WTC11 (cell line): ENCODE results near the gene ACTL7A. TPM values are rescaled to one million over a fixed set of nuclear protein-coding genes. Genes with fewer than 3 reads are reported as not detected.

ENCODE experiments used
- ATAC-seq: fragments of 200-7000 bp; cut with Tn5 transposase; 2 replicates; pipeline ENCODE4 v1.10.0; 2021; ENCODE audit warnings: mild to moderate bottlenecking, moderate library complexity
- CTCF ChIA-PET: fragments of 300-600 bp; sonication (Branson Sonifier 250); formaldehyde crosslinking; loops from one replicate; lab custom pipeline; 2021; ENCODE audit warnings: antibody characterized with exemption; lab: Charles Lee
- POLR2A ChIA-PET: fragments of 350-600 bp; sonication (Branson Sonifier 250); formaldehyde crosslinking; loops from one replicate; lab custom pipeline; 2021; ENCODE audit warnings: antibody characterized with exemption; lab: Charles Lee
- DNase-seq: peaks from one replicate; pipeline ENCODE4 v3.0.0; 2021; ENCODE audit warnings: low spot score
- H3K27ac Mint-ChIP-seq: 2 replicates; pipeline ENCODE4 v1.8.0; 2021; ENCODE audit warnings: mixed read lengths
- H3K27me3 Mint-ChIP-seq: 2 replicates; pipeline ENCODE4 v1.8.0; 2021; ENCODE audit warnings: low read depth, mild to moderate bottlenecking, moderate library complexity, mixed read lengths
- H3K36me3 Mint-ChIP-seq: 2 replicates; pipeline ENCODE4 v1.8.0; 2021; ENCODE audit warnings: mixed read lengths
- H3K4me1 Mint-ChIP-seq: 2 replicates; pipeline ENCODE4 v1.8.0; 2022; ENCODE audit warnings: mixed read lengths
- H3K4me3 Mint-ChIP-seq: 2 replicates; pipeline ENCODE4 v1.8.0; 2021; ENCODE audit warnings: mild to moderate bottlenecking, moderate library complexity, mixed read lengths
- H3K9me3 Mint-ChIP-seq: 2 replicates; pipeline ENCODE4 v1.8.0; 2021; ENCODE audit warnings: mixed read lengths
- HMGA2 ChIP-seq: fragments of 250-450 bp; sonication (Bioruptor Pico); IDR thresholded peaks from 2 replicates; pipeline ENCODE4 v1.4.0; 2021; ENCODE audit warnings: mild to moderate bottlenecking, moderate library complexity
- MYBL2 ChIP-seq: sonication (generic); formaldehyde crosslinking; IDR thresholded peaks from 2 replicates; pipeline ENCODE4 v1.8.1; 2023; ENCODE audit warnings: mild to moderate bottlenecking, moderate library complexity, missing genetic modification reagents
- NFE2L1 ChIP-seq: sonication (generic); formaldehyde crosslinking; IDR thresholded peaks from 2 replicates; pipeline ENCODE4 v1.8.1; 2023; ENCODE audit warnings: missing genetic modification reagents
- RORB ChIP-seq: fragments of 250-450 bp; sonication (Bioruptor Pico); IDR thresholded peaks from 2 replicates; pipeline ENCODE4 v1.9.0; 2021; ENCODE audit warnings: mild to moderate bottlenecking
- TCF7 ChIP-seq: sonication (generic); formaldehyde crosslinking; IDR thresholded peaks from 2 replicates; pipeline ENCODE4 v1.8.0; 2022; ENCODE audit warnings: mild to moderate bottlenecking, low read depth, missing genetic modification reagents, moderate library complexity
- total RNA-seq: library from RNA; stranded (reverse); gene quantifications from 3 replicates; pipeline ENCODE4 v1.2.3, GENCODE V29; 2021
- TF ChIP-seq, protein P1 (sequence below): fragments of 250-450 bp; sonication (Bioruptor Pico); IDR thresholded peaks from 2 replicates; pipeline ENCODE4 v1.9.0; 2021; ENCODE audit warnings: mild to moderate bottlenecking
- TF ChIP-seq, protein P2 (sequence below): sonication (generic); formaldehyde crosslinking; IDR thresholded peaks from 2 replicates; pipeline ENCODE4 v1.8.1; 2023; ENCODE audit warnings: mild to moderate bottlenecking, missing genetic modification reagents
- TF ChIP-seq, protein P3 (sequence below): sonication (generic); formaldehyde crosslinking; IDR thresholded peaks from 2 replicates; pipeline ENCODE4 v1.8.0; 2023; ENCODE audit warnings: missing genetic modification reagents
- TF ChIP-seq, protein P4 (sequence below): sonication (generic); formaldehyde crosslinking; IDR thresholded peaks from 2 replicates; pipeline ENCODE4 v1.8.0; 2022; ENCODE audit warnings: mild to moderate bottlenecking, missing genetic modification reagents
- TF ChIP-seq, protein P5 (sequence below): fragments of 250-450 bp; sonication (Bioruptor Pico); IDR thresholded peaks from 2 replicates; pipeline ENCODE4 v1.8.0; 2021; ENCODE audit warnings: mild to moderate bottlenecking
- TF ChIP-seq, protein P6 (sequence below): sonication (generic); formaldehyde crosslinking; IDR thresholded peaks from 2 replicates; pipeline ENCODE4 v1.8.0; 2023; ENCODE audit warnings: missing genetic modification reagents, mild to moderate bottlenecking, borderline replicate concordance
- TF ChIP-seq, protein P7 (sequence below): sonication (generic); formaldehyde crosslinking; IDR thresholded peaks from 2 replicates; pipeline ENCODE4 v1.8.1; 2023; ENCODE audit warnings: mild to moderate bottlenecking, missing genetic modification reagents
- TF ChIP-seq, protein P8 (sequence below): sonication (generic); formaldehyde crosslinking; IDR thresholded peaks from 2 replicates; pipeline ENCODE4 v1.8.1; 2023; ENCODE audit warnings: mild to moderate bottlenecking, missing genetic modification reagents, moderate library complexity
- TF ChIP-seq, protein P9 (sequence below): fragments of 250-450 bp; sonication (Bioruptor Pico); conservative IDR thresholded peaks from 2 replicates; pipeline ENCODE4 v1.9.0; 2021; ENCODE audit warnings: mild to moderate bottlenecking

The ACTL7A gene
- total RNA-seq, 1 experiment from 2014 or later = not detected

DNA sequence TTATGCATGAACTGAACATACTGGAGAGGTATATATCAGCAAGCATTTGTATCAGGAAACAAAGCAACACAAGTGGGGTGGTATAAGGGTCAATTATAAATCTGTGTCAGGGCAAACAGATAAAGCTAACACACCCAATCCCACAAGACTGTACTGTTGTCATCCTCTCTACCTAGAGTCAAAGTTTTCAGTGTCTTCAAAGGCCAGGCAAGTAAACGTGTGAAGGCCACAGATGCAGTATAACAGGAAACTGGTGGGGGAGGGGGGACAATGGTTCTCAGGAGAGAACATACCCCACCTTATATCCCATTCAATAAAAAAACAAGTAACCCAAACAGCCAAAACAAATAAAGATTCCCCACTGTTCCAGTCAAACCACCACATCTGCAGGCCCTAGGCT lies 49.8 kb downstream of the ACTL7A start:
- Mint-ChIP-seq H3K27ac (peak overlapping the region; percentile 32; the same call in 1 of the 2 replicates), H3K36me3 (peaks cover 43% of the 10 kb centered on the region), H3K9me3 (no peaks in the 10 kb centered on the region), H3K4me3 (no peak overlapping the region), H3K4me1 (no peaks in the 10 kb centered on the region), H3K27me3 (no peaks in the 10 kb centered on the region)
- ChIA-PET POLR2A (no interaction called here), CTCF (no interaction called here)
- DNase-seq (no peak), ATAC-seq (no peak)
- TF ChIP-seq, protein P1, sequence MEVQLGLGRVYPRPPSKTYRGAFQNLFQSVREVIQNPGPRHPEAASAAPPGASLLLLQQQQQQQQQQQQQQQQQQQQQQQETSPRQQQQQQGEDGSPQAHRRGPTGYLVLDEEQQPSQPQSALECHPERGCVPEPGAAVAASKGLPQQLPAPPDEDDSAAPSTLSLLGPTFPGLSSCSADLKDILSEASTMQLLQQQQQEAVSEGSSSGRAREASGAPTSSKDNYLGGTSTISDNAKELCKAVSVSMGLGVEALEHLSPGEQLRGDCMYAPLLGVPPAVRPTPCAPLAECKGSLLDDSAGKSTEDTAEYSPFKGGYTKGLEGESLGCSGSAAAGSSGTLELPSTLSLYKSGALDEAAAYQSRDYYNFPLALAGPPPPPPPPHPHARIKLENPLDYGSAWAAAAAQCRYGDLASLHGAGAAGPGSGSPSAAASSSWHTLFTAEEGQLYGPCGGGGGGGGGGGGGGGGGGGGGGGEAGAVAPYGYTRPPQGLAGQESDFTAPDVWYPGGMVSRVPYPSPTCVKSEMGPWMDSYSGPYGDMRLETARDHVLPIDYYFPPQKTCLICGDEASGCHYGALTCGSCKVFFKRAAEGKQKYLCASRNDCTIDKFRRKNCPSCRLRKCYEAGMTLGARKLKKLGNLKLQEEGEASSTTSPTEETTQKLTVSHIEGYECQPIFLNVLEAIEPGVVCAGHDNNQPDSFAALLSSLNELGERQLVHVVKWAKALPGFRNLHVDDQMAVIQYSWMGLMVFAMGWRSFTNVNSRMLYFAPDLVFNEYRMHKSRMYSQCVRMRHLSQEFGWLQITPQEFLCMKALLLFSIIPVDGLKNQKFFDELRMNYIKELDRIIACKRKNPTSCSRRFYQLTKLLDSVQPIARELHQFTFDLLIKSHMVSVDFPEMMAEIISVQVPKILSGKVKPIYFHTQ (CRISPR knock-in tag) = no peak
- TF ChIP-seq, protein P2, sequence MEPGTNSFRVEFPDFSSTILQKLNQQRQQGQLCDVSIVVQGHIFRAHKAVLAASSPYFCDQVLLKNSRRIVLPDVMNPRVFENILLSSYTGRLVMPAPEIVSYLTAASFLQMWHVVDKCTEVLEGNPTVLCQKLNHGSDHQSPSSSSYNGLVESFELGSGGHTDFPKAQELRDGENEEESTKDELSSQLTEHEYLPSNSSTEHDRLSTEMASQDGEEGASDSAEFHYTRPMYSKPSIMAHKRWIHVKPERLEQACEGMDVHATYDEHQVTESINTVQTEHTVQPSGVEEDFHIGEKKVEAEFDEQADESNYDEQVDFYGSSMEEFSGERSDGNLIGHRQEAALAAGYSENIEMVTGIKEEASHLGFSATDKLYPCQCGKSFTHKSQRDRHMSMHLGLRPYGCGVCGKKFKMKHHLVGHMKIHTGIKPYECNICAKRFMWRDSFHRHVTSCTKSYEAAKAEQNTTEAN (CRISPR knock-in tag) = no peak
- TF ChIP-seq, protein P3, sequence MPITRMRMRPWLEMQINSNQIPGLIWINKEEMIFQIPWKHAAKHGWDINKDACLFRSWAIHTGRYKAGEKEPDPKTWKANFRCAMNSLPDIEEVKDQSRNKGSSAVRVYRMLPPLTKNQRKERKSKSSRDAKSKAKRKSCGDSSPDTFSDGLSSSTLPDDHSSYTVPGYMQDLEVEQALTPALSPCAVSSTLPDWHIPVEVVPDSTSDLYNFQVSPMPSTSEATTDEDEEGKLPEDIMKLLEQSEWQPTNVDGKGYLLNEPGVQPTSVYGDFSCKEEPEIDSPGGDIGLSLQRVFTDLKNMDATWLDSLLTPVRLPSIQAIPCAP (CRISPR knock-in tag) = no peak
- TF ChIP-seq HMGA2 (no peak), NFE2L1 (CRISPR knock-in tag) (no peak), MYBL2 (no peak), TCF7 (no peak), RORB (CRISPR knock-in tag) (no peak)
- TF ChIP-seq, protein P4, sequence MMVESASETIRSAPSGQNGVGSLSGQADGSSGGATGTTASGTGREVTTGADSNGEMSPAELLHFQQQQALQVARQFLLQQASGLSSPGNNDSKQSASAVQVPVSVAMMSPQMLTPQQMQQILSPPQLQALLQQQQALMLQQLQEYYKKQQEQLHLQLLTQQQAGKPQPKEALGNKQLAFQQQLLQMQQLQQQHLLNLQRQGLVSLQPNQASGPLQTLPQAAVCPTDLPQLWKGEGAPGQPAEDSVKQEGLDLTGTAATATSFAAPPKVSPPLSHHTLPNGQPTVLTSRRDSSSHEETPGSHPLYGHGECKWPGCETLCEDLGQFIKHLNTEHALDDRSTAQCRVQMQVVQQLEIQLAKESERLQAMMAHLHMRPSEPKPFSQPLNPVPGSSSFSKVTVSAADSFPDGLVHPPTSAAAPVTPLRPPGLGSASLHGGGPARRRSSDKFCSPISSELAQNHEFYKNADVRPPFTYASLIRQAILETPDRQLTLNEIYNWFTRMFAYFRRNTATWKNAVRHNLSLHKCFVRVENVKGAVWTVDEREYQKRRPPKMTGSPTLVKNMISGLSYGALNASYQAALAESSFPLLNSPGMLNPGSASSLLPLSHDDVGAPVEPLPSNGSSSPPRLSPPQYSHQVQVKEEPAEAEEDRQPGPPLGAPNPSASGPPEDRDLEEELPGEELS = no peak
- TF ChIP-seq, protein P5, sequence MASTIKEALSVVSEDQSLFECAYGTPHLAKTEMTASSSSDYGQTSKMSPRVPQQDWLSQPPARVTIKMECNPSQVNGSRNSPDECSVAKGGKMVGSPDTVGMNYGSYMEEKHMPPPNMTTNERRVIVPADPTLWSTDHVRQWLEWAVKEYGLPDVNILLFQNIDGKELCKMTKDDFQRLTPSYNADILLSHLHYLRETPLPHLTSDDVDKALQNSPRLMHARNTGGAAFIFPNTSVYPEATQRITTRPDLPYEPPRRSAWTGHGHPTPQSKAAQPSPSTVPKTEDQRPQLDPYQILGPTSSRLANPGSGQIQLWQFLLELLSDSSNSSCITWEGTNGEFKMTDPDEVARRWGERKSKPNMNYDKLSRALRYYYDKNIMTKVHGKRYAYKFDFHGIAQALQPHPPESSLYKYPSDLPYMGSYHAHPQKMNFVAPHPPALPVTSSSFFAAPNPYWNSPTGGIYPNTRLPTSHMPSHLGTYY = no peak
- TF ChIP-seq, protein P6, sequence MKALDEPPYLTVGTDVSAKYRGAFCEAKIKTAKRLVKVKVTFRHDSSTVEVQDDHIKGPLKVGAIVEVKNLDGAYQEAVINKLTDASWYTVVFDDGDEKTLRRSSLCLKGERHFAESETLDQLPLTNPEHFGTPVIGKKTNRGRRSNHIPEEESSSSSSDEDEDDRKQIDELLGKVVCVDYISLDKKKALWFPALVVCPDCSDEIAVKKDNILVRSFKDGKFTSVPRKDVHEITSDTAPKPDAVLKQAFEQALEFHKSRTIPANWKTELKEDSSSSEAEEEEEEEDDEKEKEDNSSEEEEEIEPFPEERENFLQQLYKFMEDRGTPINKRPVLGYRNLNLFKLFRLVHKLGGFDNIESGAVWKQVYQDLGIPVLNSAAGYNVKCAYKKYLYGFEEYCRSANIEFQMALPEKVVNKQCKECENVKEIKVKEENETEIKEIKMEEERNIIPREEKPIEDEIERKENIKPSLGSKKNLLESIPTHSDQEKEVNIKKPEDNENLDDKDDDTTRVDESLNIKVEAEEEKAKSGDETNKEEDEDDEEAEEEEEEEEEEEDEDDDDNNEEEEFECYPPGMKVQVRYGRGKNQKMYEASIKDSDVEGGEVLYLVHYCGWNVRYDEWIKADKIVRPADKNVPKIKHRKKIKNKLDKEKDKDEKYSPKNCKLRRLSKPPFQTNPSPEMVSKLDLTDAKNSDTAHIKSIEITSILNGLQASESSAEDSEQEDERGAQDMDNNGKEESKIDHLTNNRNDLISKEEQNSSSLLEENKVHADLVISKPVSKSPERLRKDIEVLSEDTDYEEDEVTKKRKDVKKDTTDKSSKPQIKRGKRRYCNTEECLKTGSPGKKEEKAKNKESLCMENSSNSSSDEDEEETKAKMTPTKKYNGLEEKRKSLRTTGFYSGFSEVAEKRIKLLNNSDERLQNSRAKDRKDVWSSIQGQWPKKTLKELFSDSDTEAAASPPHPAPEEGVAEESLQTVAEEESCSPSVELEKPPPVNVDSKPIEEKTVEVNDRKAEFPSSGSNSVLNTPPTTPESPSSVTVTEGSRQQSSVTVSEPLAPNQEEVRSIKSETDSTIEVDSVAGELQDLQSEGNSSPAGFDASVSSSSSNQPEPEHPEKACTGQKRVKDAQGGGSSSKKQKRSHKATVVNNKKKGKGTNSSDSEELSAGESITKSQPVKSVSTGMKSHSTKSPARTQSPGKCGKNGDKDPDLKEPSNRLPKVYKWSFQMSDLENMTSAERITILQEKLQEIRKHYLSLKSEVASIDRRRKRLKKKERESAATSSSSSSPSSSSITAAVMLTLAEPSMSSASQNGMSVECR = no peak
- TF ChIP-seq, protein P7, sequence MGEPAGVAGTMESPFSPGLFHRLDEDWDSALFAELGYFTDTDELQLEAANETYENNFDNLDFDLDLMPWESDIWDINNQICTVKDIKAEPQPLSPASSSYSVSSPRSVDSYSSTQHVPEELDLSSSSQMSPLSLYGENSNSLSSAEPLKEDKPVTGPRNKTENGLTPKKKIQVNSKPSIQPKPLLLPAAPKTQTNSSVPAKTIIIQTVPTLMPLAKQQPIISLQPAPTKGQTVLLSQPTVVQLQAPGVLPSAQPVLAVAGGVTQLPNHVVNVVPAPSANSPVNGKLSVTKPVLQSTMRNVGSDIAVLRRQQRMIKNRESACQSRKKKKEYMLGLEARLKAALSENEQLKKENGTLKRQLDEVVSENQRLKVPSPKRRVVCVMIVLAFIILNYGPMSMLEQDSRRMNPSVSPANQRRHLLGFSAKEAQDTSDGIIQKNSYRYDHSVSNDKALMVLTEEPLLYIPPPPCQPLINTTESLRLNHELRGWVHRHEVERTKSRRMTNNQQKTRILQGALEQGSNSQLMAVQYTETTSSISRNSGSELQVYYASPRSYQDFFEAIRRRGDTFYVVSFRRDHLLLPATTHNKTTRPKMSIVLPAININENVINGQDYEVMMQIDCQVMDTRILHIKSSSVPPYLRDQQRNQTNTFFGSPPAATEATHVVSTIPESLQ (CRISPR knock-in tag) = no peak
- TF ChIP-seq, protein P8, sequence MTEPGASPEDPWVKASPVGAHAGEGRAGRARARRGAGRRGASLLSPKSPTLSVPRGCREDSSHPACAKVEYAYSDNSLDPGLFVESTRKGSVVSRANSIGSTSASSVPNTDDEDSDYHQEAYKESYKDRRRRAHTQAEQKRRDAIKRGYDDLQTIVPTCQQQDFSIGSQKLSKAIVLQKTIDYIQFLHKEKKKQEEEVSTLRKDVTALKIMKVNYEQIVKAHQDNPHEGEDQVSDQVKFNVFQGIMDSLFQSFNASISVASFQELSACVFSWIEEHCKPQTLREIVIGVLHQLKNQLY (CRISPR knock-in tag) = no peak
- TF ChIP-seq, protein P9, sequence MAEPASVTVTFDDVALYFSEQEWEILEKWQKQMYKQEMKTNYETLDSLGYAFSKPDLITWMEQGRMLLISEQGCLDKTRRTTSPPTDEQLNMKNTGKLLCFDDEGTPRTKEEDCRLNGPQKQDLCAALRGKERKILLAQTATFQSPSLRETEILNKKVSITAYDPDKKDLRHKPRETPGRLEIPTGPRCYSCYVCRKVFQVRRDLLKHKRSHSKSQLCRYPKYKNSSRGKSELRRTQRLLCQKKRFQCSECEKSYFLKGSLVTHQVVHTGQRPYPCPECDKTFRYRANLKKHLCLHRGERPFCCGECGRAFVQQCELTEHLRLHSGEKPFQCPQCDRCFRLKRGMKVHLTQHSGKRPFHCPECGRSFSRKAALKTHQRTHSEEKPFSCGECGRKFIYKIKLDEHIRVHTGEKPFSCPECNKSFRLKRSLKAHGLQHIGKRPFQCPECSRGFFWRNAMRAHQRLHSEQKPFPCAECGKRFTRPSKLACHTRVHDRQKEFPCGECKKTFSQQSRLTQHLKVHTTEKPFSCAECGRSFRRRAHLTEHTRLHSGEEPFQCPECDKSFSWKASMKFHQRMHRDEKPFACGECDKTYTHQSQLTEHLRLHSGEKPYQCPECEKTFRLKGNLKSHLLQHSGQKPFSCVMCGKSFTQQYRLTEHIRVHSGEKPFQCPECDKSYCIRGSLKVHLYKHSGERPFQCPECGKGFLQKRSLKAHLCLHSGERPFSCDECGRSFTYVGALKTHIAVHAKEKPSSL (CRISPR knock-in tag) = no peak
